SKM-1 treated with dmso at 0.1 percent for 144 hours (cell line): ENCODE measurements around the gene RUNDC3A.
"Not testable (repeated sequence)": the region's sequence is repeated elsewhere in the genome, so short reads cannot be mapped to it uniquely, and the experiment has no call there.

Source experiments
- DNase-seq: peaks from one replicate; lab custom pipeline; 2025; ENCODE audit not compliant: unreplicated experiment; lab: John Stamatoyannopoulos, UW

Gene RUNDC3A

DNA sequence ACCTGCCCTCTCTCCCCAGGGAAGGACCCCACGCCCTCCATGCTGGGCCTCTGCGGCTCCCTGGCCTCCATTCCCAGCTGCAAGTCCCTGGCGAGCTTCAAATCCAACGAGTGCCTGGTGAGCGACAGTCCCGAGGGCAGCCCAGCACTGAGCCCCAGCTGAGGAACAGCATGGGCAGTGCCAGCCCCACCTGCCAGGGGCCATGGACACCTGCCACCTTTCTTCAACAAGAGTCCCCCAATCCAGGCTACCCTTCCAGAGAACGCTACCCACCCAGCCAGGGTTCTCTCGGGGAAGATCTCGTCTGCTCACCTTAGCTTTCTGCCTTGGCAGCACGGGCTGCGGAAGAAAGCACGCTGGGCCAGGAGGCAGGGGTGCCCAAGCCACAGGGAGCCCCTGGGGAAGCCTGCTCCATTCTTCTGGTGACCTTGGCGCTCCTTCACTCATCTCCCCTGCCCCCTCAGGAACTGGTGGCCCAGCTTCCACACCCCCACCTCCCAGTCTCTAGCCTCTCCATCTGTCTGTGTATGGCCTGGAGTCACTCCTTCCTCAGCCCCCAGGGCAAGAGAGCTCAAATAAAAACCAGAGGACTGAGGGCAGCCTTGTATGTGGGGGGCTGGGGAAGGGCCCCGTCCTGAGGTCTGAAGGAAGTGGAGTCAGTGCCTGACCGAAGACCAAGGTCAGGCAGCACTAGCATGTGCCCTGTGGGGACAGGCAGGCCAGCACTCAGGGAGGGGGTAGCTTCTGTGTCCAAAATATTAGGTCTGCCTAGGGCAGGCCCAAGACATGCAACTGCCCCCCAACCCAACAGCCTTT, 9.9 kb downstream of the RUNDC3A start:
- no peak for DNase-seq

DNA sequence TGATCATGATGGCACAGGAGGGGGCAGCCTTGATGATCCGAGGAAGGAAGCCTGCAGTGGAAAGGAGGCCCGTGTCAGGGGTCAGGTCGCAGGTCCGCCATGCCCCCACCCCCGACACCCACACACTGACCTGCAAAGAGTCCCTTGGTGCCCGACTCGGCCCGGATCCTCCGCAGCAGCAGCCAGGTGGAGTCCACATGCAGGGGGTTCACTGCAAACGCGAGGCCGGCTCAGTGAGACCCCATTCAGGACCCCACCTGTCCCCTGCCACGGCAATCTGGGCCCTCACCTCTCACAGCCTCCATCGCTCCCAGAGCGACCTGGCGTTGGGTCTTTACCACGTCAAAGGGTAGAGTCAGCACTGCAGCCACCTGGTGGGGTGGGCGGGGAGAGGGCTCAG, 11.7 kb downstream of the RUNDC3A start:
- DNase-seq, result no peak

DNA sequence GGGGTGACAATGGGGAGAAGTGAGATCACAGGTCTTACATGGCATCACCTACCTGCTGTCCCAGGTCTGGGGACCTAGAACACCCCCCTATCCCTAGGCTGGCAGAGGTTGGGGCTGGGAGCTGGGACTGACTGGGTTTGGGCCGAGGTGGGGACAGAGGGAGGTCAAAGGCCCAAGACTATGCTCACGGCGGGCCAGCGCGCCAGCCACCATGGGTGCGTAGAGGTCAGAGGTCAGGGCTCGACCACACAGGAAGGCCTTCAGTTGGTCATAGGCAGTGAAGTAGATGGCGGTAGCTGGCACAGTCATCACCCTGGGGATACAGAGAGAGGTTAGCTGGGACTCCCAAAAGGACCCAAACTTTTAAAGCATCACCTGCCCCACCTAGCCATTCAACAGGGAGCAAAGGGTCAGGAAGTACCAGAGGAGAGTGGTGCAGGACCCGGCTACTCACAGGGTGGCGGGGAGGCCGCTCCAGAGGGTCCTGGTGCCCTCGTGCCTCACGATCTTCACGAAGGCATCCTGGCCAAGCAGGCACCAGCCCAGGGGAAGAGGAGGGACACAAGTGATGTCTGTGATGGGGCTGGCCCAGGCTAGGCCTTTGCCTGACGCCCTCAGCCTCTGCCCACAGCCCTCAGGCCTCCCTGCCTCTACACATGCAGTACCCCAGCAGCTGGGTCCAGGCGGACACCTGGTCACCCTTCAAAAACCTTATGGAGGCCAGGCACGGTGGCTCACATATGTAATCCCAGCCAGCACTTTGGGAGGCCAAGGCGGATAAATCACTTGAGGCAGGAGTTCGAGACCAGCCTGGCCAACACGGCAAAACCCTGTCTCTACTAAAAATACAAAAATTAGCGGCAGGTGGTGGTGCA, 13.1 kb downstream of the RUNDC3A start:
- no peak for DNase-seq

DNA sequence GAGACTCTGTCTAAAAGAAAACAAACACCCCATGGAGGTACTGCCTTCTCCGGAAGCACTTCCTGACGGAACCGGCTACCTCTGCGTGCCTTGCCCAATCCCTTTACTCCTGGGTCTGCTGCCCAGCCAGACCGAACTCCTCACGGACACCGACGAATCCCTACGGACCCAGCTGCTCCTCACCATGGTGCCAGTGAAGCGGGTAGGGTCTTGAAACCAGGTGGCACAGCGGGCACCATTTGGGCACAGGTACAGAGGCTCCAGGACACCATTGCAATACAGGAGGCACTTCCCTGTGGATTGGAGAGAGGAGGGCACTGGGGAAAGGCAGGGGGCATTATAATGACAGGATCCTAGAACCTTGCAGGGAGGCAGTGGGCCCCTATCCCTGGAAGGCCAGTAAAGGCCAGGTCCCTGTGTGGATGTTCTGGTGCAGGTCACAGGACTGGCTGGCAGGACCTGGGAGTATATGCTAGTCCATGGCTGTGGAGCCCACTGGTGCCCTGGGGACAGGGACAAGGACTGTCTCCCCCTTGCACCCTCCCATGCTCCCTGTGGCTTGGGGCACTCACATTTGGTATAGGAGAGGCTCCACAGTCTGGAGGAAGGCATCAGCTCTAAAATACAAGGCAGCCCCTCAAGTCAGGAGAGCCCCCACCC, 14.0 kb downstream of the RUNDC3A start:
- DNase-seq, result no peak

DNA sequence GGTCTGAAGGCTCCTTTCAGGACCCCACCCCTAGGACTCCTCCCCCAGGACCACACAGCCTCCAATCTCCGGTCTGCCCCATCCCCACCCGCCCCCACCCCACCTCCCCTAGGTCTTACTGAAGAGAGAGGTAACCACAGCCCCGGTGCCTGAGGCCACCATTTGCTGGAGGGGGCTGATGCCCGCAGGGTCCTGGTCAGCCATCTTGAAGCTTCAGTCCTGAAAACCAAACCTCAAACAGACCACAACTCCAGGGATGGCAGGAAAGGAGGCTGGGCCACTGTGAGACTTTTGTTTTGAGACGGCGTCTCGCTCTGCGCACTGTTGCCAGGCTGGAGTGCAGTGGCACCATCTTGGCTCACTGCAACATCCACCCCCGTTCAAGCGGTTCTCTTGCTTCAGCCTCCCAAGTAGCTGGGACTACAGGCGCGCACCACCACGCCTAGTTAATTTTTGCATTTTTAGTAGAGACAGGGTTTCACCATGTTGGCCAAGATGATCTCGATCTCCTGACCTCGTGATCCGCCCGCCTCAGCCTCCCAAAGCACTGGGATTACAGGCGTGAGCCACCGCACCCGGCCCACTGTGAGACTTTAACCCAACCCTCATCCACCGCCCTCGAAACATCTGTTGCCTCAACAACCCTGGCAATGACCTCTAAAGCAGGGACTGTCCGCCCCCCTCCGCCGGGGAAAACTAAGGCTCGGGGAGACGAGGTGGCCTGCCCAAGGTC, 15.1 kb downstream of the RUNDC3A start:
- DNase-seq, result no peak

DNA sequence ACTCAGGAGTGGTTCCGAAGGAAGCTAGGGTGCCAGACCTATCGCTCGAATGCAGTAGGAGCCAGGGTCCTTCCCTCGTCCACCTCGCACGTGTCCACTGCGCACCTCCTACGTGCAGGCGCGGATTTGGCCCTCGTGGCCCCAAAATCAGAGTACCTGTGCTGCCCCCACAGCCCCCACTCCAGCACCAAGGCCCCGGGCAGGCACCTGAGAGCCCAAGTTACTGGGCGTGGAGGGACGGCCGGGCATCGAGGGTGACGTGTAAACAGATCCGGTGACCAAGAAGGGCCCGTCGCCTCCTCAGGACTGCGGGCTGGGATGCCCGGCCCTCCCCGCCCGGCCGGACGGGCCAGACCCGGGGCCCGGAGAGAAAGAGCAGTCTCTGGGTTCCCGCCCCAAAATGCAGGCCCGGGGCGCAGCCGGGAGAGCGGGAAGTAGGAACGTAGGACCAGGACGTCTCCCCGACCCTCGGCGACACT, 15.7 kb downstream of the RUNDC3A start:
- DNase-seq, result no peak

DNA sequence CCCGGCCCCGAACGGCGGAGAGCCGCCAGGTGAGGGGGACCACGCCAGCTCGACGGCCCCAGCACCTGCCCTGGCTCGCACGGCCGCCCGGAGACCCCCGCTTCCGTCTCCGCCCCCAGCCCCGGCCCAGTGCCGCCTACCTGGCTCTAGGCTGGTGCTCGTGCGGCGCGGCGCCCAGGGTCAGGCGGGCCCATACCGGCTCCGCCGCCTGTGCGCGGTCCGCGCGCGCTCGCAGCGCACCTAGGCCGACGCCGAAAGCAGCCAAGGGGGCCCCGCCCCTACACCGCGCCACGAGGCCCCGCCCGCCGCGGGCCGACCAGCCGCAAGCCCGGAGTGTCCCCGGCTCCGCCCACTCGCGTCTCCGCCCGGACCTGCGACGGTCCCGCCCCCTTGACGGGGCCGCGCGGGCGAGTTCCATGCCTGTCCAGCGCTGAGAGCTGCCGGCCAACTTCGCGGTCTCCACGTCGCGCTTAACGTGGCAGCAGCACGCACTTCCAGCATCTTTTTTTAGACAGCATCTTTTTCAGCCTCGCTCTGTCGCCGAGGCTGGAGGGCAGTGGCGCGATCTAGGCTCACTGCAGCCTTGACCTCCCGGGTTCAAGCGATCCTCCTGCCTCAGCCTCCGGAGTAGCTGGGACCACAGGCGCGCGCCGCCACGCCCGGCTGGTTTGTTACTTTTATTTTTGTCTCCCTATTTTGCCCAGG, 16.3 kb downstream of the RUNDC3A start, which contains the start of gene SLC25A39:
Gene SLC25A39, minus strand, starts transcription at position 253 of the 705 bp plus-strand sequence. CDS start 1,261 bp downstream, outside the sequence.
- peak; percentile 84 for DNase-seq

DNA sequence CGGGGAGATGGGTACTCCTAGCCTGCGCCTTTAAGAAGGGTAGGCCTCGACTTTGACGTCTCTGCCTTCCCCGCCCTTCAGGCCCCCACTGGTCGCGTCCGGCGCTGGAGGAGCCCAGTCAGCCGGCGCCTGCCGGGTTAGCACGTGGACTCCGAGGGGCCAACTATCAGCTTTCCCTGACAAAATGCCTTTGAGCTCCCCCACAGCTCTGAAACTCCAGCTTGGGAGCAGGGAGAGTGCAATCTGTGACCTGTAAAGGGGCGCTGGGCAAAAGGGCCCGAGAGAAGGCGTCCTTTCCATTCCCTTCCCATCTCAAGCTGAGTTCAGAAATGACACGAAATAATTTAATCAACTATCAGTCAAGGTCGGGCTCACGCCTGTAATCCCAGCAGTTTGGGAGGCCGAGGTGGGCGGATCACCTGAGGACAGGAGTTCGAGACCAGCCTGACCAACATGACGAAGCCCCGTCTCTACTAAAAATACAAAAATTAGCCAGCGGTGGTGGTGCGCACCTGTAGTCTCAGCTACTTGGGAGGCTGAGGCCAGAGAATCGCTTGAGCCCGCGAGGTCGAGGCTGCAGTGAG, 18.6 kb downstream of the RUNDC3A start:
- DNase-seq, result peak; percentile 95

DNA sequence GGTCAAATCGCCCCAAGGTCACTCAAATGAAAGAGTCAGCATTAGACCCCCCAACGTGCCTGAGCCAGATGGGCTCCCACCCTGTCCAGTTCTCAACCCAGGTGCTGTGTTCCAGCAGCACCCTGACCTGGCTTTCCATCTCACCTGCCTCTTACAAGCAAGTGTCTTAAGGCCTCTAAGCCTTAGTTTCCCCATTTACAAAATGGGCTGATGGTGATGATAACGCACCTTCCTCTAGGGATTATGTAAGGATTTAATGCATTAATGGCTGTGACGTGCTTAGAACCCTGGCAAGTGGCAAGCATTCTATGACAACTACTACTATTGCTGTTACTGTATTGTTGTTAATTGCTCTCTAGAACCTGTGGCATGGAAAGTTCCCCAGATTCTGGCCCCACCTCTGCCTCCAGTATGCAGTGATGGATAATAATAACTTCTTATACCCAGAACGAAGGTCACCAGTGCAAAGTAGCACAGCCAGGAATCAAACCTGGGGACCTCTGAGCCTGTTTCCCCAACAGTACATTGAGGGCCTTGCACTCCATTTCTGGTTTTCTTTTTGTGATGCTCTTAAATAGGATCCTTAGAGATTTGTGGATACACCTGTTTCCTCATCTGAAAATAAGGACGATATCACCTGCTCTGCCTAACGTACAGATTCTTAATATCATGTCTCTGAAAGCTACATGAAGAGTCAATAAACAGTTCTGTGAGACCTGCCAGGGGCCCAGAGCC, 19.5 kb downstream of the RUNDC3A start:
- no peak for DNase-seq

DNA sequence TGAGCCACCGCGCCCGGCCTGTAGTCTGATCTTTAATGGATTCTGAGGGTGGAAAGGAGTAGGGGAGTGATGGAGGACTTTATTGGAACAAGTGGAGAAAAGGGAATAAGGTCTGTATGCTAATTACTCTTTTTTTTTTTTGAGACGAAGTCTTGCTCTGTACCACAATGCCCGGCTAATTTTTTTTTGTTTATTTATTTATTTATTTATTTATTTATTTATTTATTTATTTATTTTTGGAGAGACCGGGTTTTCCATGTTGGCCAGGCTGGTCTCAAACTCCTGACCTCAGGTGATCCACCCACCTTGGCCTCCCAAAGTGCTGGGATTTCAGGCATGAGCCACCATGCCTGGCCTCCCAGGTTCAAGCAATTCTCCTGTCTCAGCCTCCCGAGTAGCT, 21.1 kb downstream of the RUNDC3A start:
- not testable (repeated sequence) for DNase-seq

DNA sequence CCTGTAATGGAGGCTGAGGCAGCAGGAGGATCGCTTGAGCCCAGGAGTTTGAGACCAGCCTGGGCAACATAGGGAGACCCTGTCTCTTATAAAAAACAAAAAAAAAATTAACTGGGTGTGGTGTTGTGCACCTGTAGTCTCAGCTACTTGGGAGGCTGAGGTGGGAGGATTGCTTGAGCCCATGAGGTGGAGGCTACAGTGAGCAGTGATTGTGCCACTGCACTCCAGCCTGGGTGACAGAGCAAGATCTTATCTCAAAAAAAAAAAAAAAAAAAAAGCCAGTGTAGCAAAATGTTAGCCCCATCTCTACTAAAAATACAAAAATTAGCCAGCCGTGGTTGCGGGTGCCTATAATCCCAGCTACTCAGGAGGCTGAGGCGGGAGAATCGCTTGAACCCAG, 21.9 kb downstream of the RUNDC3A start:
- not testable (repeated sequence) for DNase-seq

DNA sequence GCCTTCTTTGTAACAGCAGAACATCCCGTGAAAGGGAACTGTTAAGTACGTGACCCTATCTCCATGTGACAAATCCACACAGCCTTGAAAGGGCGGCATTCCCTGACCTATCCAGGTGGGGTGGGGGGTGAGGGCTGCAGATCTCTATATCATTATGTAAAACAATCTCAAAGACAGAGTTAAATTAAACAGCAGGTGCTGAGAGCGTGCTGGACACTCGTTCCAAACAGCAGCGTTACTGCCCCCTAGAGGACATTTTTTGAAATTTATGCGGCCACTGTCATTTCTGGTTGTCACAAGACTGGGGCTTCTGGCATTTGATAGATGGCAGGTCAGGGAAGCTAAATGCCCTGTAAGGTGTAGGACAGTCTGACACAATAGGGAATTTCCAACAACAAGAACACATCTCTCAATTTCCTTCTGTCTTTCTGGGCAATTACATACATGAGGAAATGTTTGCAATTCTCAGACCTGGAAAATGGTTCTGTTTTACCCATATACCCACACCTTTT, 22.9 kb downstream of the RUNDC3A start:
- DNase-seq, result peak; percentile 50

DNA sequence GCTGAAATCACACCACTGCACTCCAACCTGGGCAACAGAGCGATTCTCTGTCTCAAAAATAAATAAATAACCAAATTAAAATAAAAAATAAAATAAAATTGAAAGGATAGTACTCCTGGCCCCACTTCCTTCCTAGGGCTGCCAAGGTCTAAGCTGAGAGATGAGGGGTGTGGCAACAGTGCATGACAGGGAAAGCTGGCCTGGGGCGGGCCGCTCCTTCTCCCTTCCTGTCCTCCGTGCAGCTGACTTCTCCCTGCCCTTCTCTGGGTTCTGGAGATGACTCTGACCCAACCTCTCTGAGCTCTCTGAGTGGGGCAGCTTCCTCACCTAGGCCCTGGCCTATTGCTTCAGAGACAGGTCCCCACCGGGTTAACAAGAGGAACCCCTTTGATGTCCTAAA, 25.0 kb downstream of the RUNDC3A start:
- DNase-seq, result peak; percentile 74

DNA sequence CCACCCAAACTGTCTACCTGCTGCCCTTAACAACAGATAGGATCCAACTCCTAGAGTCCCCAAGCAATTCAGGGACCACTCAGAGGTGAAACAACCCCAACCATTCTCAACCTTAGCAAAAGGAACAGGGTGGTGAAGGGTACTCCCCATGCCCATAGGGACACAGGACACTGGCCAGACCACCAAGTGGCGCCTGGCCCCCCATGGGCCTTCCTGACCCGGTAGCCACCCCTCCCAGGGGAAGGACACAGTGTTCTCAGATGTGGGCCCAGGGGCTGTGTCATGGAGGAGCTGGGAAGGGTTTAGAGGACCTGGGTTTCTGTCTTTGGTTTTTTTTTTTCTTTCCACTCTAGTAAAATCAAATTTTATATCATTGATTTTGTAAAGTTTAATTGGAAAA, 25.9 kb downstream of the RUNDC3A start:
- DNase-seq, result no peak

DNA sequence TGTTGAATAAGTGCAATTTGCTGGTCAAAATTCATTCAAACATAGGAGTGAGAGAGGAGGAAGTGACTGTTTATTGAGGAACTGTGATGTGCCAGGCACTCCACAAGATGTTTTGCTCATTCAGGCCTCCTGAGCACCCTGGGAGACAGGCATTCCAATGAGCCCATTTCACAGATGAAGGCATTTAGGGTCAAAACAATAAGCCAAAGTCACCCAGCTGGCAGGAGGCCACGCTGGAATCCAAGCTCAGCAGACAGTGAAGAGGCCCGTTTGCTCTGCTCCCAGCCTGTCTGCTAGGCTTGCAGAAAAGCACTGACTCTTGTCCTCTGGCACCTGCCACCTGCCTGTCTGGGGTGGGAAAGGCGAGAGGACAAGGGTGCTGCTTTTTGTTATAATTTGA, 26.3 kb downstream of the RUNDC3A start:
- peak; percentile 35 for DNase-seq

DNA sequence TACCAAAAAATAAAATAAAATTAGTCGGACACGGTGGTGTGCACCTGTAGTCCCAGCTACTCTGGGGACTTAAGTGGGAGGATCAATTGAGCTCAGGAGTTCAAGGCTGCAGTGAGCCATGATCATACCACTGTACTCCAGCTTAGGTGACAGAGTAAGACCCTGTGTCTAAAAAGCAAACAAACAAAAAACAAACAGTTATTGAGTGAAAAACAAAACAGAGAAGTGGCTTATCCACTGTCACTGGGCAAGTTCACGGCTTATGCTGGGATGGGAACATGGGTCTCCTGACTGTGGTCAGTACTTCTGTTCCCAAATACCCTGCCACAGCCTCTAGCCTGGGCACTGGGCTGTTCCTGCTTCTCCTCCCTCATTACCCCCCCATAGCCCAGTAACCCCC, 27.2 kb downstream of the RUNDC3A start:
- DNase-seq, result no peak

DNA sequence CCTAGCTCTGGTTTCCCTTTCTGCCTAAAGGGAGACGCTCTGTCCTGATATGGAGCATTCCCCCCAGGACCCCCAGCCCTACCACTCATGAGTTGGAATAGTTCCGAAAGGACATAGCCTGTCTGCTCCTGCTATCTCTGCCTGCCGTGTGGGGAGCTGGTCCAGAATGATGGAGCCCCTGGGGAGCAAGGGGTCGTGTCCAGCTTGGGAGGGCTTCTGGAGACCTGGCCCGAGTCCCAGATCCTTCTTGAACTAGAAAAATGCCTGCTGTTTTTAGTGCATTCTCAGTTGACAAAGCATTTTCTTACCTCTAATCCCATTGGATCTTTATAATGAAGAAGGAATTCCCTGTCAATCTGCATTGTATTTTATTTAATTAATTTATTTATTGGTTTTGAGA, 27.6 kb downstream of the RUNDC3A start:
- DNase-seq, result no peak

DNA sequence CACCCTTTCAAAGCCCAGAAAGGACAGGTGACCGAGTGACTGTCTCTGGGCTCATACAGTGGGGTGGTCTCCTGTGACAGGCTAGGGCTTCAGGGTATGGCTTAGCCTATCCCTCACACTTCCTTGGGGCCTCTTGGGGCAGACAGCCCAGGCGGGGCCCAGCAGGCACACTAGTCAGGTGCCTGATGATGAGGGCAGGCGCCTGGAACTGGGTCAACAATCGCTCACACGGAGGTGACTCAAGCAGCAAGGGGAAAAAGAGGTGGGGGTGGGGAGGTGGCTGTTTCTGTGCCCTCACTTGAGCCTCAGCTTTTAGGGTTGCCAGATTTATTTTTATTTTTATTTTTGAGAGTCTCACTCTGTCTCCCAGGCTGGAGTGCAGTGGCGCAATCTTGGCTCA, 30.3 kb downstream of the RUNDC3A start:
- no peak for DNase-seq

DNA sequence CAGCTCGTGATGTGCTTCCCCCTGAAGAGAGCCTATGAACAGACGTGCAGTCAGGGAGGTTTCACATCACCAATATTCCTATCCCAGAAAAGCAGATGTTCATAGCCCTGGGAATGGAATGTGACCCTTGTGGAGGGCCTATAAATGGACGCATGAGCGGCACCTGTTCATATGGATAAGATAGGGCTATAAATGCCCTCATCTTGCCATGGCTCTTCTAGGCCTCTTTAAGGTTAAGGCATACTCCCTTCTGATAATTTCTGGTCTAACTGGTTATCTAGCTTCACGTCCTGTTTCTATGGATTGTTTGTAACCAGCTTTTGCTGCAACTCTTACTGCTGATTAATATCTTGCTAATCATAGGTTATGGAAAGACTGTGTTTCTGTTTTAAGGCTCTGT, 32.2 kb downstream of the RUNDC3A start:
- DNase-seq, result not testable (repeated sequence)
